ENCODE results near the gene MEP1A.
A peak's percentile ranks its signal among the peaks of the same experiment; 100 is the strongest.
"Not testable (repeated sequence)": the region's sequence is repeated elsewhere in the genome, so short reads cannot be mapped to it uniquely, and the experiment has no call there.

Gene MEP1A

DNA sequence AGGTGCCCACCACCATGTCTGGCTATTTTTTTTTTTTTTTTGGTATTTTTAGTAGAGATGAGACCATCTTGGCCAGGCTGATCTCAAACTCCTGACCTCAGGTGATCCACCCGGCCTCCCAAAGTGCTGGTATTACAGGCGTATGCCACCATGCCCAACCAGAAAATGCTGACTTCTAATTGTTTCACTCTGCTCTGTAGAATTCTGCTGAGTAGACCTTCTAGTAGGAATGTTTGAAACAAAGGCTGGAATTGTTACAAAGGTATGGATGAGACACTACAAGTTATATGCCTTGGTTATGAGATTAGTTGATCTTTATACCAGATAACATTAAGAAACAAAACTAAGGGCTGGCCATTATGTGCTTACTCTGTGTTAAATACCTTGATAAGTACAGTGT is 44.8 kb downstream of the MEP1A start:
- no peak for DNase-seq

DNA sequence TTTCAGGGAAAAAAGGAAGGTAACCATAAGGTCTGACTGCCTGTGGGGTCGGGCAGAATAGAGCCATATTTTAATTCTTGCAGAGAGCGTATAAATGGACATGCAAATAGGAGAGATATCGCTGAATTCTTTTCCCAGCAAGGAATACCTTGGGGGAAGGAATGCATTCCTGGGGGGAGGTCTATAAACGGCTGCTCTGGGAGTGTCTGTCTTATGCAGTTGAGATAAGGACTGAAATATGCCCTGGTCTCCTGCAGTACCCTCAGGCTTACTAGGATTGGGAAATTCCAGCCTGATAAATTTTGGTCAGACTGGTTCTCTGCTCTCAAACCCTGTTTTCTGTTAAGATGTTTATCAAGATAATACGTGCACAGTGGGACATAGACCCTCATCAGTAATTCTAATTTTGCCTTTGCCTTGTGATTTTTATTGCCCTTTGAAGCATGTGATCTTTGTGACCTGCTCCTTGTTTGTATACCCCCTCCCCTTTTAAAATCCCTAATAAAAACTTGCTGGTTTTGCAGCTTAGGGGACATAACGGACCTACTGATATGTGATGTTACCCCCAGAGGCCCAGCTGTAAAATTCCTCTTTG is 49.2 kb downstream of the MEP1A start:
- DNase-seq = not testable (repeated sequence)

DNA sequence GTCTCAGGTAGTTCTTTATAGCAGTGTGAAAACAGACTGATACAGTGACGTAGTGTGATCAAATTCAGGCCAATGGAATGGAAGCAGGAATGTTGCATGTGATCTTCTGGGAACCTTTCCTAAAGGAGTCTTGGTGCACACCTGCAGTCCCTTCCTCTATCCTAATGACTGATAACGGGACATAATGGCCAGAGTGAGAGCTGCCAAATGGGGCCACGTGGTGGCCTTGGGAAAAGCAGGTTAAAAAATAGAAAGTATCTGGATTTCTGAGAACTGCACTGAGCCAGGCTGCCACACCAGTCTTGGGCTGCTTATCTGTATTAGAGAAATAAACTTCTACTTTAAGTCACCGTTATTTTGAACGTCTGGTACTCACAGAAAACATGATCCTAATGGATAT is 51.9 kb downstream of the MEP1A start:
- DNase-seq = no peak

DNA sequence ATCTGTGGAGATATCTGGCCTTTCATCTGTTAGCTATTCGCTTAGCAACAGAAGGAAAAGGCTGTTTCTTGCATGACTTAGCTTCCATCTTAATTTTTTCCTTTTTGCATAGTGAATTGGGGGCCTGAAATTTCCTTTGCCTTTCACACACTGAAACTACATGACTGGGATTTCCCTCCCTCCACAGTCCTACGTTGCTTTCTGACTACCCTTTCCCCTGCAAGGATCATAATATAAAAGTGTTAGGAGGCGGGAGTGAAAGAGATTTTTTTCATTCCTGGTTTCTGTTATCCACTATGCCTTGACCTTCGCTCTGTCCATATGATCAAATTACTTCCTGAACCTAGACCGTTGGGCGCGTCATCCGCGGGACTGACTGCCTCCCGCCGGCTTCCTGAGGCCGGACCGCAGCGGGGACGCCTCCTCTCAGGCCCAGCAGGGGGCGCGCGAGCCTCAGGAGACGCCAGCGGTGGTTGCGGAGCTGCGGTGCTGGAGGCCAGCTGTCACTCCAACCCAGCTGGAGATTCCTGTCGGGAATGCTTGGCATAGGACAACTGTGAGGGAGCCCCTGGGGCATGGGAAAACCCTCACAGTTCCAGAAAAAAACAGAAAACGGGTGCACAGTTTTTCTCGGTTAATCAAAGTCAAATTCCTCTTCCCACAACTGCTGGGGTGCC is 55.6 kb downstream of the MEP1A start:
- peak; percentile 57 for DNase-seq

DNA sequence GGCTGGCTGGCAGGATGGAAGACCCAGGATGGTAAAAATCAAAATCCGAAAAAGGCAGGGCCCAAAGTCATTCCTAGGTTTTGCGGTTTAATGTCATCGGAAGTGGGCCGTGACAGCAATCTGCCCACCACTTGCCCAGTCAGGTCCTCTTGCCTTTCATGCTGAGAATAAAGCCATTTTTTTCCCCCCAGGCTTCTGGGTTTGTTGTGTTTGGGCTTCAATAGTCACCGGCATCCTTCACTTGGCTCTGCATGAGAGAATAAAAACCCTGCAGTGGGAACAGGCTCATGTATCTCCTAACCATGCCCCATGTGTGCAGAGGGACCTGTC is 56.1 kb downstream of the MEP1A start:
- no peak for DNase-seq

DNA sequence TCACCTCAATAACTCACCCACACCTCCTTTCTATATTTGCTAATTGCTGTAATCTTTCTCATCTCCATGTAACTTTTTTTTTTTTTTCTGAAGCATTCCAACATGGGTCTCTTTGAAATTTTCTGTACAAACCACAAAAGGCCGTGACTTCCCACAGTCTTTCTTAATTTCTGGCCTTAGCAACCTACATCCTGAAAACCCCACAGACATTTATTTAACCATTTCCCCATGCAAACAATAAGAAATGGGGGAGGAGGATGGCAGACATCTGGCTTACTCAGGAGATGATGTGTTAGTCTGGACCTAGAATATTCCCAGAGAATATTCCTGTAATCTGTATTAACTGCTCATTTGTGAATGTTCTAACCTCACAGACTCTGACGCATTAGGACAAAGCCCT is 57.6 kb downstream of the MEP1A start:
- DNase-seq = no peak

DNA sequence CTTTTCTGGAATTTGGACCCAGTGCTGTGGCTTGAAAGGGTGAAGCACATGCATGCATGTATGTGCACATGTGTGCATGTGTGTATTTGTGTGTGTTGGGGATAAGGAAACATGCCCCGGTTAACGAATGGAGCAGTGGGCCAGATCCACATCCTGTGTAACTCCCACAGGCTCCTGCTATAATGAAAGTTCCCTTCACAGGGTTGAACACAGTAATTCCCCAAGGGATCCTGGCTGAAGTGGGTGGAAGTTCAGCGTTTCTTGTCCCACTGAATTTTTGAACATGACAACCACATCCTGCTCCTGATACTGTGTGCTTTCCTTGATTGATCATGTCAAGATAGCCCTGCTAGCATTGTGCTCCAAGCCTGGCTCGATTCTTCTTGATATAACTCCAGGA is 58.4 kb downstream of the MEP1A start:
- not testable (repeated sequence) for DNase-seq

DNA sequence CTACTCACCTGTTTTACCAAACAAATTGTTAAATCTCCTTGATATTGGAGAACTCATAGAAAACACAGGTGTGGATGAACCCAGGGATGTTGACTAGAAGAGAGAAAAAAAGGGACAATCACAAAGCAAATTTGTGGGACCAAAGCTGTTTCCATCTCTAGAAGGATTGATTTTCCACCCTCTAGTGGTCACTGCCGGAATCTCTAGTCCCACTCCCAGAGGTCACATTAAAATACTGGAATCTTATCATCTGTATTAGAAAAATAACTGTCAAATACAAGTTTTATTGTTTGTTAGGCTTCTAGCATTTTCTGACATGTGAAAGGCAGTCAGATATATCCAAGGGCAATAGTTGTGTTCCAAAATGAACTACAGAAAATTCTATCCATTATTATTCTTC is 62.8 kb downstream of the MEP1A start:
- peak; percentile 15 for DNase-seq

DNA sequence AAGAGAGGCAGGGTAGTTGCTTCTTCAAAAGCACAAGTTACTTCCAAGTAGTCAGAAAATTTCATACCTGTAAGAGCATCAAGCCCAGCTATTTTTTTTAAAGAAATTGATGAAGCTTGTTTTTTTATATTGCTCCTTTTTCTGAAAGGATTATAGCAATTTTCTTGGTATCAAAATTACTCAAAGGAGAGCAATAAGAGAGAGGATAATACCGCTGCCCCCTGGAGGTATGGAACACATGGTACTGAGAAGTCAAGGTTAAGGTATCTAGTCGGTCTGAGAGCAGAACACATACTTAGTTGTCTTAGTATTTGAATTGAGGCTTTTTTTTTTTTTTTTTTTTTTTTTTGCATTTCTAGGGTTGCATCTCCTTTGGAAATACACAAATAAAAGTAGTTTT is 69.2 kb downstream of the MEP1A start:
- DNase-seq = no peak

DNA sequence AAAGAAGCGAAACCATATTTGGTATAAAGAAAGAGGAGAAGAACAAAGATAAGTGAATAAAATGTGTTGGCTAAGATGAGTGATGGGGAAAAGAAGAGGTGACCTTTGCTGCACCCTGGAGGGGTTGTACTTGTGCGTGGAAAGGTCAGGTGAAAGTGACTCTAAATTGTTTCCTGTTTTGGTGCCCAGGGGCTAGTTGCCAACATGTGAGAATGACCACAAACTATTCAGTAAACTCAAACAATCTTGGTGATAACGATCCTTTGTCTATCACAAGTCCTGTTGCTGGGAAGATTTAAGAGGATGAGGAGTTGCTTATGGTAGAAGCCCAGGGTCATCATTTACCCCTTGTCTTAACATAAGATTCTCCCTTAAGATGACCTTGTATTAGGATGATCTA is 70.6 kb downstream of the MEP1A start:
- no peak for DNase-seq

DNA sequence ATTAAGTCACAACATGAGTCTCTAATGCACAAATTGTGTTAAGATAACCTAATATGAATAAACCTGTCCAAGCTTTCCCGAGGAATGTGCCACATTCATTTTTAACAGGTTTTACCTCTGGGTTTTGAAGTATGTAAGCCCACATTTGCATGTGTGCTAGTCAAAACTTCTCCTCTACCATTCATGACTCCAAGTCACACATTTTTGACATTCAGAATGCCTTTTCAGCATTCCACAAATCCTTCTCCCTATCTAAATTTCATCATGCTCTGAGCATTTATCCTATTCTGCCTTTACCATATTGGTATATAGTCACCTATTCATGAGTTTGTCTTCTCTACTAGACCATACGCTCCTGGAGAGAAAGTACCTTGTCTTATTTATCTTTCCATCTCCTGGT is 72.0 kb downstream of the MEP1A start:
- DNase-seq = no peak

DNA sequence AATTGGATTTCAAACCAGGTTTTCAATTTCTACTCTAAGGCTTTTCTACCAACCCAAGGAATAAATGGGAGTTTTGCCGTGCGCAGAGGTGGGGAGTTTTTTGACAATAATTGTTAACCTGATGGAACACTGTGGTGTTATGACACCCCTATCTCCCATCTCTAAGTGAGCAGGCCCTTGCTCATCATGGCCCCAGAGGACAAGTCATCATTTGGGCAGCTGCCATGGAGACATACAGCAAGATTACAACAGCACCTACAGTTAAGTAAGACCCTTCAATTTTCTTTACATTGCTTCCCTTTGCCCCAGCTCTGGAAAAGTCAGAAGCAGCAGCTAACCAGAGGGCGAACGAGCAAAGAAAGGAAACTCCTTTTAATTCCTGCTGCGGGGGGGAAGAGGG is 74.2 kb downstream of the MEP1A start:
- DNase-seq = no peak

DNA sequence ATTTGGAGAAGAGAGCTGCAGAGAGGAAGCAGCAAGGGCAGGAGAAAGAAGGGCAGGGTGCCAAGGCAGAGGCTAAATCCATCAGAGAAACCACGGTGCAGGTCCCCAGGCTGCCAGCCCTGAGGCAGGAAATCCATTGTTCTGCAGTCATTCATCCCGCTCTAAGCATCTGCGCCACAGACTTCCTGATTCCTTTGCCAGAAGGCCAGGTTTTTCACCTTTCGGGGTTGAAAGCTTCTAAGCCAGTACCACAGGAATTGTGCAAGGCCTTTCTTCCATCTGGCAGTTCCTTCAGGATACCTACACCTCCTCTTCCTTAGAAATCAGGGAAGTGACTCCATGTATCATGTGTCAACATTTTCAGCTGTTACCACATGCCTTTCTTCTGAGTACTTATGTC is 82.9 kb downstream of the MEP1A start:
- no peak for DNase-seq

DNA sequence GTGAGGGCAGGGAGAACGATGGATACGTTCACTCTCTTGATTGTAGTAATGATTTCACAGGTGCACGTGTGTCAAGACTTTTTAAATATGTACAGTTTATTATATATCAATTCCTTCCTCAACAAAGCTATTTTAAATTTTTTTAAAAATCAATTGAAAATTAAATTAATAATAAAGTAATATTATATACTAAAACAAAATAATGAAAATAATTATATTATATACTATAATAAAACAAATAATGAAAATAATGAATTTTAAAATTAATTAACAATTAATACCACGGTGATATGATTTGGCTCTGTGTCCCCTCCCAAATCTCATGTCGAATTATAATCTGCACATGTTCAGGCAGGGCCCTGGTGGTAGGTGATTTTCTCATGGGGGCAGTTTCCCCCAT is 85.8 kb downstream of the MEP1A start:
- no peak for DNase-seq

DNA sequence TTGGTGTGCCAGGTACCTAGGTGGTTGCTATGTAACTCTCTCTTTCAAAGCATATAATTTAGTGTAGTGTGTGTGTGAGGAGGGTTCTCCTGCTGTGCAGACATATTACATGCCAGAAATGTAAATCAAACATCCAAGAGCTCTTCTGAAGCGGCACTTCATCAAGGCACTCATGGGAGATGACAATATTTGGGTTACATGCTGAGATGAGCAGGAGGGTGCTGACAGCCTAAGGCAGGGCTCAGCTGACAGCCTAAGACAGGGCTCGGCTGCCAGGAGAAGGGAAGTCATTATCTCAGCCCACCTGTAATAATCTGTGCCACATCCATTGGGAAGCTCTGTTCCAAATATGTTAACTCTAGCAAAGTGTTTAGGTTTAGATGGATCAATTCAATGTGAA is 89.5 kb downstream of the MEP1A start:
- no peak for DNase-seq

DNA sequence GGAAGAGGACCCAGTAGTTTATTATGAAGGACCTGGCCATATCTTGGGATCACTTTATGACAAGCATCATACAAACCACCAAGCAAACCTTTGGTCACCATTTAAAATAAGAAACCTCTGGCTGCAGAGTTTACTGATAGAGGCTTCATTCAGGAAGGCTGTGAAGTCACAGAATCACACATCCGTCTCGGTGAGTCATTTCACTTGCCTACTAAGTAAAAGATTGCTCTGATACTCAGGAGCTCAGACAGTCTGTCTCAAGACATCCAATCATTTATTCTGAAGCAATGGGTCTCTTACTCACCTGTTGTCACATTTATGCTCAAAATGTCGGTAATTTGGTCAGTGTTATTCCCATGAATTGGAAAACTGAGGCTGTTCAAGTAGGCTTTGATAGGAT is 94.8 kb downstream of the MEP1A start:
- DNase-seq = no peak

DNA sequence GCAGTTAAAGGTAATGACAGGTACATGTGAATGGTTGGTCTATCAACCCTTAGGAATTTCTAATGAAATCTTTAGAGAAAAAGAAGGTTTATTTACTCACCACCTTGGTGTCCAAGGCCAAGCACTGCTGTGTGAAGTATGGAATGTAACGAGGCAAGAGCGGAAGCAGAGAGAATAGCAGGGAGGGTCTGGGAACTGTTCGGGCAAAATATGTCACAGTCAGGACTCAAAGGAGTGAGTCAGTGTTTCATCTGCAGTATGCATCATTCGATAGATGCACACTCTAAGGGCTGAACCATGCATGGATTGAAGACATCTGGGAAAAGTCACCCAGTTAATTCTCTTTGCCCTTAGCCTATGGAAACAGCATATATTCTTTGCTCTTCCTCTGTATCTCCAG is 95.4 kb downstream of the MEP1A start:
- DNase-seq = no peak
